Nephron (organoid): ENCODE results near the gene DYSF.

ENCODE experiments used
- H3K27ac Mint-ChIP-seq, 3 experiments: 2 replicates each; pipeline ENCODE4 v1.8.0; 2020; ENCODE audit warnings: mixed read lengths in 3 of 3, mild to moderate bottlenecking in 2 of 3, moderate library complexity in 1 of 3
- H3K27me3 Mint-ChIP-seq: 2 replicates; pipeline ENCODE4 v1.8.0; 2021; ENCODE audit warnings: low read depth, mild to moderate bottlenecking, moderate library complexity, mixed read lengths
- H3K36me3 Mint-ChIP-seq: 2 replicates; pipeline ENCODE4 v1.8.0; 2020; ENCODE audit warnings: low read depth, mixed read lengths
- H3K4me1 Mint-ChIP-seq: 2 replicates; pipeline ENCODE4 v1.8.0; 2020; ENCODE audit warnings: mixed read lengths
- H3K4me3 Mint-ChIP-seq, 3 experiments: 2 replicates each; pipeline ENCODE4 v1.8.0; 2020; ENCODE audit warnings: mild to moderate bottlenecking in 3 of 3, mixed read lengths in 3 of 3, moderate library complexity in 2 of 3
- H3K9me3 Mint-ChIP-seq: 2 replicates; pipeline ENCODE4 v1.8.0; 2020; ENCODE audit warnings: mixed read lengths
- TF ChIP-seq, protein P1 (sequence below), 3 experiments: fragments of 200-600 bp; sonication (generic); IDR thresholded peaks; one replicate each; pipeline ENCODE4 v1.5.0; 2021; ENCODE audit warnings: antibody characterized with exemption in 3 of 3; ENCODE audit not compliant: unreplicated experiment in 3 of 3

Gene DYSF

GRCh38 chr2:71702071-71702970 lies 249.0 kb downstream of the DYSF start:
- no peaks in the 10 kb centered on the region for H3K36me3 Mint-ChIP-seq
- H3K9me3 Mint-ChIP-seq = peaks cover 2% of the 10 kb centered on the region
- peak overlapping the region in 2 of 3 experiments; percentile 62 to 80 for H3K27ac Mint-ChIP-seq

GRCh38 chr2:71702971-71703898 lies 249.9 kb downstream of the DYSF start:
- Mint-ChIP-seq H3K36me3 (no peaks in the 10 kb centered on the region), H3K4me1 (peaks cover 26% of the 10 kb centered on the region), H3K4me3 (no peak overlapping the region), H3K9me3 (peaks cover 2% of the 10 kb centered on the region), H3K27me3 (peaks cover 62% of the 10 kb centered on the region), H3K27ac (no peak overlapping the region)
- TF ChIP-seq, protein P1, sequence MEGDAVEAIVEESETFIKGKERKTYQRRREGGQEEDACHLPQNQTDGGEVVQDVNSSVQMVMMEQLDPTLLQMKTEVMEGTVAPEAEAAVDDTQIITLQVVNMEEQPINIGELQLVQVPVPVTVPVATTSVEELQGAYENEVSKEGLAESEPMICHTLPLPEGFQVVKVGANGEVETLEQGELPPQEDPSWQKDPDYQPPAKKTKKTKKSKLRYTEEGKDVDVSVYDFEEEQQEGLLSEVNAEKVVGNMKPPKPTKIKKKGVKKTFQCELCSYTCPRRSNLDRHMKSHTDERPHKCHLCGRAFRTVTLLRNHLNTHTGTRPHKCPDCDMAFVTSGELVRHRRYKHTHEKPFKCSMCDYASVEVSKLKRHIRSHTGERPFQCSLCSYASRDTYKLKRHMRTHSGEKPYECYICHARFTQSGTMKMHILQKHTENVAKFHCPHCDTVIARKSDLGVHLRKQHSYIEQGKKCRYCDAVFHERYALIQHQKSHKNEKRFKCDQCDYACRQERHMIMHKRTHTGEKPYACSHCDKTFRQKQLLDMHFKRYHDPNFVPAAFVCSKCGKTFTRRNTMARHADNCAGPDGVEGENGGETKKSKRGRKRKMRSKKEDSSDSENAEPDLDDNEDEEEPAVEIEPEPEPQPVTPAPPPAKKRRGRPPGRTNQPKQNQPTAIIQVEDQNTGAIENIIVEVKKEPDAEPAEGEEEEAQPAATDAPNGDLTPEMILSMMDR (IDR thresholded peaks at IDR 0.05; ENCODE audit: unreplicated experiment in 3 of 3) = no peak

More at GRCh38 chr2:71702071-71702970, 249.0 kb downstream of the DYSF start:
- H3K4me1 Mint-ChIP-seq = peaks cover 26% of the 10 kb centered on the region
- H3K4me3 Mint-ChIP-seq = no peak overlapping the region
- TF ChIP-seq, protein P1 (IDR thresholded peaks at IDR 0.05; ENCODE audit: unreplicated experiment in 3 of 3) = no peak
- H3K27me3 Mint-ChIP-seq = peaks cover 53% of the 10 kb centered on the region

DNA sequence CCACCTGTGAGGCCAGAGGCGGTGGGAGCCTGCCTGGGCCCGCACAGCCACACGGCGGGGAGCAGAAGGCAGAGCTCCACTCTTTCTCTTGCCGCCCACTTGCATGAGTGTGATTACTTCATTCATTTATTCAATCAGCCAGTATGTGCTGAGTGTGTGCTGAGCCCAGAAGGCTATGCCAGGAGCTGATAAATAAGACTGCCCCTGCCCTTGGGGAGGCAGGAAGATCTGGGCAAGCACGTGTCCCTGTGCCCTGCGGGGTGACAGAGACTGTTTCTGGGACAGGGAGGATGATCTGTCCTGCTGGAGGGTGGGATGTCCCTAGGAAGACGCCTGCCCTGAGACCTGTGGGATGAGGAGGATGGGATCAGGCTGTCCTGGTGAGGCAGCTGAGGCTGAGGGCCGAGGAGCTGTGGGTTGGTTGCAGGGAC lies 250.8 kb downstream of the DYSF start:
- H3K4me1 Mint-ChIP-seq = peaks cover 26% of the 10 kb centered on the region
- H3K4me3 Mint-ChIP-seq = no peak overlapping the region
- no peaks in the 10 kb centered on the region for H3K36me3 Mint-ChIP-seq
- TF ChIP-seq, protein P1 (IDR thresholded peaks at IDR 0.05; ENCODE audit: unreplicated experiment in 3 of 3) = no peak
- H3K27ac Mint-ChIP-seq = peak overlapping the region in 1 of 3 experiments; percentile 31
- H3K27me3 Mint-ChIP-seq = peaks cover 64% of the 10 kb centered on the region
- peaks cover 2% of the 10 kb centered on the region for H3K9me3 Mint-ChIP-seq

- no peaks in the 10 kb centered on the region for H3K36me3 Mint-ChIP-seq
Observed at GRCh38 chr2:71704688-71705087, 251.3 kb downstream of the DYSF start.

DNA sequence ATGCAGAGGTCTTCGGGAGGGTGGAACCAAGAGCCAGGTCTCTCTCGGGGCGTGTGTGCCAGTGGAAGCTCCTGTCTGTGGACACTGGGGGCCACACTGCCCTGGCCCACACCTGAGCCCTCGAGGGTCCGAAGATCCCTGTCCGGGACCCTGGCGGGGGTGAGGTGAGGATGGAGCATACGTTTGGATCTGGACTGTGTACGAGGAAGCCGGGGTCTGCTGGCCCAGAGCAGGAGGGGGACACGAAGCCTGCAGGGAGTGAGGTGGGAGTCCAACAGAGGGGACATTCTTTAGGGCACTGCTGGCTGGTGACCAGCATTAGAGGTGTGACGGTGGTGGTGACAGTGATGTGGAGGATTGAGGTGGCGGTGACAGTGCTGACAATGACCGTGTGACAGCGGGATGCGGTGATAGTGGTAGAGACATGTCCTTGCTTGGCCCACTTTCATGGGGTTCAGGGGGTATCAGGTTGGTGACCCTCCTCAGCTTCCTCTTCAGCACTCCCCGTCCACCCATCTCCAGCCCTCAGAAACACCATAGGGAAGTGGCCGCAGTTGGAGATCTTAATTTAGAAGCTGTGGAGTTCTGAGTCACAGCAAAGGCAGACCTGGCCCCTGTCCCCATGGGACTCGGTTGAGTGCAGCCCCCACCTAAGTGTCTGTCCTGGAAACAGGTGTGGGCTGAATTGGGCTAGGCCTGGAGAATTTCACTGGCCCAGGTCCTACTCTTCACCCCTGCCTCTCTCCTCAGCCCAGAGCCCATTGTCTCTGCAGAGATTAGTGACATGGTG lies 252.0 kb downstream of the DYSF start:
- peaks cover 59% of the 10 kb centered on the region for H3K27me3 Mint-ChIP-seq
- TF ChIP-seq, protein P1 (IDR thresholded peaks at IDR 0.05; ENCODE audit: unreplicated experiment in 3 of 3) = no peak
- peaks cover 21% of the 10 kb centered on the region for H3K4me1 Mint-ChIP-seq
- H3K36me3 Mint-ChIP-seq = no peaks in the 10 kb centered on the region
- H3K27ac Mint-ChIP-seq = no peak overlapping the region
- H3K9me3 Mint-ChIP-seq = no peaks in the 10 kb centered on the region
- H3K4me3 Mint-ChIP-seq = no peak overlapping the region

More at GRCh38 chr2:71704688-71705087, 251.3 kb downstream of the DYSF start:
- TF ChIP-seq, protein P1 (IDR thresholded peaks at IDR 0.05; ENCODE audit: unreplicated experiment in 3 of 3) = no peak
- H3K4me3 Mint-ChIP-seq = no peak overlapping the region
- peaks cover 23% of the 10 kb centered on the region for H3K4me1 Mint-ChIP-seq
- no peak overlapping the region for H3K27ac Mint-ChIP-seq
- H3K27me3 Mint-ChIP-seq = peaks cover 59% of the 10 kb centered on the region
- peaks cover under 1% of the 10 kb centered on the region for H3K9me3 Mint-ChIP-seq
